T-helper 1 cell treated with Interleukin-12 subunit alpha and Interleukin-12 subunit beta and Interleukin-4 antibody, amounts not matched to agents 30 ng/mL and 1 ng/mL, for 36 hours (primary cell): ENCODE data around the gene INO80. TPM values are rescaled to one million over a fixed set of nuclear protein-coding genes. Genes with fewer than 3 reads are reported as not detected.

Source experiments
- intact Hi-C: fragments of 100-400 bp; cut with micrococcal nuclease; formaldehyde crosslinking; loops from one replicate; pipeline ENCODE4 v1.15.1; 2024
- total RNA-seq: library from RNA; stranded (reverse); gene quantifications from 2 replicates; pipeline ENCODE4 v1.2.3, GENCODE V29; 2022

Gene INO80
- total RNA-seq, 1 donor from 2014 or later = 35.2 TPM

DNA sequence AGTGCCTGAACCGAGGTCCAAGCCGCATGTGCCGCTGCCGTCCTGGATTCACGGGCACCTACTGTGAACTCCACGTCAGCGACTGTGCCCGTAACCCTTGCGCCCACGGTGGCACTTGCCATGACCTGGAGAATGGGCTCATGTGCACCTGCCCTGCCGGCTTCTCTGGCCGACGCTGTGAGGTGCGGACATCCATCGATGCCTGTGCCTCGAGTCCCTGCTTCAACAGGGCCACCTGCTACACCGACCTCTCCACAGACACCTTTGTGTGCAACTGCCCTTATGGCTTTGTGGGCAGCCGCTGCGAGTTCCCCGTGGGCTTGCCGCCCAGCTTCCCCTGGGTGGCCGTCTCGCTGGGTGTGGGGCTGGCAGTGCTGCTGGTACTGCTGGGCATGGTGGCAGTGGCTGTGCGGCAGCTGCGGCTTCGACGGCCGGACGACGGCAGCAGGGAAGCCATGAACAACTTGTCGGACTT is 179.8 kb downstream of the INO80 start:
- intact Hi-C loops = no loop called here

DNA sequence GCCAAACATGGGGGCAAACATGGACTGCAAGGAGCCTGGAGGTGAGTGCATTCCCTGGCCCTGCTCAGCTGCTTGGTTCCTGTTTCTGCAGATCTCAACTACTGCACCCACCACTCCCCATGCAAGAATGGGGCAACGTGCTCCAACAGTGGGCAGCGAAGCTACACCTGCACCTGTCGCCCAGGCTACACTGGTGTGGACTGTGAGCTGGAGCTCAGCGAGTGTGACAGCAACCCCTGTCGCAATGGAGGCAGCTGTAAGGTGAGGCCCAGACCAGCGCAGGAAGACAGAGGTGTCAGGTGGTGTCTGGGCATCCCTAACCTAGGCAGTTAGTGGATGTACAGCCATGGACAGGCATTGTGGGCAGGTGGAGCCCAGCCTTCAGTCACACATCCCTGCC is 181.6 kb downstream of the INO80 start:
- intact Hi-C loops = no loop called here

DNA sequence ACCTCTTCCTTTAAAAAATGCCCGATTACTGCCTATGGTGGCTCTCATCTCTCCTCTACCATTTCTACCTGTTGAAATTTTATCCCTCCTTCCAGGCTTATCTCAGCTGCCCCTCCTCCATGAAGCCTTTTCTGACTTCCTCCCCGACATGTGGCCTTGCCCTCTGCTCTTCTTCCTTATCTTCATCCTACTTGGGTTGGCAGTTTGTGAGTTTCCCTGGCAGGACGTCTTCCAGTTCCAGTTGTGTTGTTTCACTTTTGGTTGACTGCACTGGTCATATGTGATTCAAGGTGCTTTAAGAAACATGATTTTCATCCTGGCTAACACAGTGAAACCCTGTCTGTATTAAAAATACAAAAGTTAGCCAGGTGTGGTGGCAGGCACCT is 182.6 kb downstream of the INO80 start:
- intact Hi-C loops = no loop called here

DNA sequence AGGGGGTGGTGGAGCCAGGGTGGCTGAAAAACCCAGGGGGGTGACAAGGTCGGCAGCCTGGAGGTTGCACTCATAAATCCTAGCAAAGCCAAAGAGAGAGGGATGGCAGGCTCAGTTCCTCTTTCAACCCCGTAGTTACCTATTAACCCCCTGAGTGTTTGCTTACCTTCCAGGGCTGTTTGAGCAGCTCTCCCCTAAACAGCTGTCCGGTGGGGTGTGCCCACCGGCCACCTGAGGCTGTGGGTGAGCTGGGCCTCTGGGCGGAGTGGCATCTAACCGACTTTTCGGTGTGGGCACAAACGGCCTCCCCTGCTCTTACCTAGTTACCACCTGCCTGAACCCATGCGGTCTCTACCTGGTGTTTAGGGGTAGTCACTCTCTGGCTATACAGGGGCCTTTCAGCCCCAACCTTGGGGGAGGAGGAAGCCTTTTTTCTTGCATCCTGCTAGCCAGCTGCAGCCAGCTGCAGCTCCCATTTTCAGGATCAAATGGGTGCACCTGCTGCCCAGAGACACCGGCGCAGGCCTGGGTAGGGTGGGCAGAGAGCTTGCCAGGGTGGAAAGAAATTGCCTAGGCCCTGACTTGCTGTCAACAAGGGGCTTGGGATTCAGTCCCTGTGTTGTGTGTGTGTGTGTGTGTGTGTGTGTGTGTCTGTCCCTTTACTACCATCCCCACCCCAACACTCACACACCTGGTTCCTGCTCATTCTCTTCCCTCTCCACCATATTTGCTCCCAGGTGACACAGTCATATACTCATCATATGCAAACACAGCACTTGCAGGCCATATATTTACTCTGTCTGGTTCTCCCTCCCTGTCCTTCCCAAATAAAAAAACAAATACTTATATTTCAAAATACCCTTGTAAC is 183.2 kb downstream of the INO80 start:
- intact Hi-C loops = no loop called here

DNA sequence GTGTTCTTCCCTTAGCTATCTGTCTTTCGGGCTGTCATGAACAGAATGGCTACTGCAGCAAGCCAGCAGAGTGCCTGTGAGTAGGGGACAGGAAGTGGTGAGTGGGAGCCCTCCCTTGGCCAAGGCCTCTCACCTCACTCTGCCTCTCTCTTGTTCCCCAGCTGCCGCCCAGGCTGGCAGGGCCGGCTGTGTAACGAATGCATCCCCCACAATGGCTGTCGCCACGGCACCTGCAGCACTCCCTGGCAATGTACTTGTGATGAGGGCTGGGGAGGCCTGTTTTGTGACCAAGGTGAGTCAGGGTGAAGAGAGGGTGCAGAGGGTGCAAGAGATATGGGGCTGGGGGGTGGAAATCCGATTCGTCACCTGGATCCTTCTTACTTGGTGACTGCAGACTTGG is 183.9 kb downstream of the INO80 start:
- intact Hi-C loops = no loop called here

DNA sequence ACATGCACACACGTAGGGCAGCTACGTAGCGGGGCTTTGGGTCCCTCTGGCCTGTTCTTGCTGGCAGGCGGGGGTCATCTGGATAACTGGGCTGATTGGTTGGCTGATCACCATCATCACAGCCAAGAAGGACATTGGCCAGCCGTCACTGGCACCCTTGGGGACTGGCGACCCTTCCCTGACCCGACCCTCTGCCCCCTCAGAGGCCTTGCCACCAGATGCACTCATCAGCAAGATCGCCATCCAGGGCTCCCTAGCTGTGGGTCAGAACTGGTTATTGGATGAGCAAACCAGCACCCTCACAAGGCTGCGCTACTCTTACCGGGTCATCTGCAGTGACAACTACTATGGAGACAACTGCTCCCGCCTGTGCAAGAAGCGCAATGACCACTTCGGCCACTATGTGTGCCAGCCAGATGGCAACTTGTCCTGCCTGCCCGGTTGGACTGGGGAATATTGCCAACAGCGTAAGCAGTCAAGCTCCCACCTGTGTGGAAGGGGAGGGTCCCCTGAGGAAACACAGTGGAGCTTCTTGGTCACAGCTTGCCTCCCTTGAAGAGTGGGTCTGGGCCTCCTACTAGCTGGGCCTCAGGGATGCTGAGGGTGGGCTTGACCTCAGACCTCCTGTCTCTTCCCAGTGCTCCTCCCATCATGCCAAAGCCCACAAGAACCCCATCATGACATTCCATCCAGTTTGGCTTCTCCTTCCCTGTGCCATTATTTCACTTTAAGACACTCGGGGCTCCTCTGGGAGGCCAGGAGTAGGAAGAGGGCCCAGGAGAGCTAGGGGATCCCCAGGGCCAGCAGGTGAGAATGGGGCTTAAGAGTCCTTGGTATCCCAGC is 184.6 kb downstream of the INO80 start:
- intact Hi-C loops = no loop called here

DNA sequence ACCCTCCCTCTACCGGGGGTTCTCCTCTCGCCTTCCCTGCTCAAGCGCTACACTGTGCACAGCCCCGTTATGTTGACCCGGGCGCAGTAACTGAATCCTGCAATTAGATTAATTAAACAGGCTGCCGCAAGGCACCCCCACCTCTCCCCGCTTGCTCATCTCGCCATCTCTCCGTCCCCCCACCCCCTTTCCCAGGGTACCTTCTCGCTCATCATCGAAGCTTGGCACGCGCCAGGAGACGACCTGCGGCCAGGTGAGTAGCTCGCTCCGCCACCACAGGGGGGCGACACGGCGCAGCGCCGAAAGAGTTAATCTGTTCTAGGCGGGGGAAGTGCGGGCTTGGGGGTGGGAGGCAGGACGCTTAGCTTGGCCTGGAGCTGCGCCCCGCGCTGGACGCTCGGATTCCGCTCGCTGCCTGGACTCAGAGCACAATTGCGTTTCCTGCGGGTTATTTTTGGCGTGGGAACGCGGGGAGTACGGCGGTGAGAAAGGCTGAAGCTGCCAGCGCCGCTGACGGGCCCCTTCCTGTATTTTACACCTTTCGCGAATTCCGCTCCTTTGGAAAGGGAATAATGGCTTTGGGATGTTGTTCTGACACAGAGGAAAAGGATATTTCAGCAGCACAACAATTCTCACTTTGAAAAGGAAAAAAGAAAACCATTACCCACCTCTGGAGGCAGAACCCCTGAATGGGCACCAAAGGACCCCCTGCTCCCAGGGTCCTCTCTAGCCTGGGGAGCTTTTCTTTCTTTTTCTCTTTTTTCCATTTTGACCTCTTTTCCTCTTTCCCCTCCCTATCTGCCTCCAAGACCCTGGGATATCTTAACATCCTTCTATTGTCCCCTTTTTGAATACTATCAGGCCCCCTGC is 185.4 kb downstream of the INO80 start:
- intact Hi-C loops = loop anchor here (1.0 kb wide), 1 partner anchor 92 kb away; no protein-coding TSS in a partner anchor

DNA sequence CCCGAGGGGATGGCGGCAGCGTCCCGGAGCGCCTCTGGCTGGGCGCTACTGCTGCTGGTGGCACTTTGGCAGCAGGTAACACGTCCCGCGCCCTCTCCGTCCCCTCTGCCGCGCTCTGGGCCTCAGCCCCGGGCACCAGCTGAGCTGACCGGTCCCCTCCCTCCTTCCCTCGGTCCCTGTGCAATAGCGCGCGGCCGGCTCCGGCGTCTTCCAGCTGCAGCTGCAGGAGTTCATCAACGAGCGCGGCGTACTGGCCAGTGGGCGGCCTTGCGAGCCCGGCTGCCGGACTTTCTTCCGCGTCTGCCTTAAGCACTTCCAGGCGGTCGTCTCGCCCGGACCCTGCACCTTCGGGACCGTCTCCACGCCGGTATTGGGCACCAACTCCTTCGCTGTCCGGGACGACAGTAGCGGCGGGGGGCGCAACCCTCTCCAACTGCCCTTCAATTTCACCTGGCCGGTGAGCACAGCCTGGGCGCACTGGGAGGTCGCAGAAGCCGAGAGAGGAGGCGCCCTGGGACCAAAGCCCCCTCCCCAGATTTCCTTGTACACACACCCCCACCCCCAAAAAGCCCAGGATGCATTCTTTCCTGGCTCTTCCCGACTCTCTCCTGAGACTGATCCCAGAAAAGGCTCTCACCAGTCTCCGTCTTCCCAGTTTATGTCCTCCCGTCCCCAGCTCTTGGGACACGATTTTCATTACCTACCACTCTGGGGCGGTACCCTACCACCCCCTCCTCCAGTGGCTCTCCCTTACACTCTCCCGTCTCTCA is 186.2 kb downstream of the INO80 start:
- intact Hi-C loops = loop anchor here (1.0 kb wide), 3 partner anchors 23 to 92 kb away; partner anchors contain the start of gene CHAC1

Other genes starting within 250 kb of the INO80 start
- gene RHOV, start 242.0 kb downstream of the INO80 start, total RNA-seq = 0.37 and 0.78 TPM in 2 replicates
- gene VPS18, start 221.8 kb downstream of the INO80 start, total RNA-seq = 21.9 and 23.2 TPM in 2 replicates
- gene DLL4, start 186.9 kb downstream of the INO80 start, total RNA-seq = not detected in 2 replicates
- gene CHAC1, start 162.8 kb downstream of the INO80 start, total RNA-seq = 6.7 and 8.2 TPM in 2 replicates
- gene EXD1, start 114.5 kb upstream of the INO80 start, total RNA-seq = not detected in 2 replicates
- gene CHP1, start 115.0 kb upstream of the INO80 start, total RNA-seq = 71.6 and 72.9 TPM in 2 replicates
- gene OIP5, start 216.3 kb upstream of the INO80 start, total RNA-seq = 14.5 and 17.7 TPM in 2 replicates
- 170 and 176 TPM in 2 replicates for gene NUSAP1, start 216.6 kb upstream of the INO80 start, total RNA-seq